Aorta (tissue), 5 donors: ENCODE results near the gene MRTFA. TPM values are rescaled to one million over a fixed set of nuclear protein-coding genes. Genes with fewer than 3 reads are reported as not detected.

Source experiments
- ATAC-seq: fragments of 200-7000 bp; cut with Tn5 transposase; one replicate; pipeline ENCODE4 v1.9.1; 2022; ENCODE audit warnings: moderate library complexity; ENCODE audit not compliant: low FRiP score
- DNase-seq, 2 donors: peaks; one replicate each; pipeline ENCODE4 v3.0.0-alpha.2; 2020
- H3K27ac ChIP-seq, 2 donors: one replicate each; pipeline ENCODE4 v1.5.1; 2013; ENCODE audit warnings: low read length in 2 of 2, mild to moderate bottlenecking in 2 of 2, moderate library complexity in 2 of 2, control low read depth in 1 of 2, inconsistent platforms in 1 of 2, low read depth in 1 of 2
- H3K27me3 ChIP-seq, 2 donors: one replicate each; pipeline ENCODE4 v1.6.1; 2013; ENCODE audit warnings: control low read depth in 1 of 2, low read length in 1 of 2, mild to moderate bottlenecking in 1 of 2, moderate library complexity in 1 of 2; ENCODE audit not compliant: insufficient read depth in 2 of 2, control insufficient read depth in 1 of 2
- H3K36me3 ChIP-seq, 2 donors: one replicate each; pipeline ENCODE4 v1.6.1; 2013; ENCODE audit warnings: control low read depth in 1 of 2, low read length in 1 of 2, mild to moderate bottlenecking in 1 of 2; ENCODE audit not compliant: insufficient read depth in 2 of 2, control insufficient read depth in 1 of 2
- H3K4me1 ChIP-seq, 2 donors: one replicate each; pipeline ENCODE4 v1.6.1; 2013; ENCODE audit warnings: low read length in 2 of 2, control low read depth in 1 of 2, mild to moderate bottlenecking in 1 of 2, moderate library complexity in 1 of 2; ENCODE audit not compliant: insufficient read depth in 2 of 2, control insufficient read depth in 1 of 2
- H3K4me3 ChIP-seq, 2 donors: one replicate each; pipeline ENCODE4 v1.5.1; 2013; ENCODE audit warnings: low read length in 2 of 2, control low read depth in 1 of 2, mild to moderate bottlenecking in 1 of 2
- H3K9me3 ChIP-seq: one replicate; pipeline ENCODE4 v1.6.1; 2013; ENCODE audit warnings: mild to moderate bottlenecking, low read length; ENCODE audit not compliant: control insufficient read depth
- WGBS, 2 donors: extraction: QIAGEN DNeasy Blood & Tissue Kit; methylation state at CpG; one replicate each; pipeline ENCODE4 v1.1.7; 2013; 5-methylcytosine and 5-hydroxymethylcytosine counted together
- intact Hi-C, 2 donors: fragments of 100-400 bp; cut with DNase I; formaldehyde crosslinking; loops; one replicate each; pipeline versions ENCODE4 v1.14.2 to v1.15.0; 2022
- polyA plus RNA-seq, 2 donors: library from polyadenylated mRNA; stranded (reverse); fragments of 200-250 nt; gene quantifications; one replicate each; pipeline ENCODE4 v1.2.3, GENCODE V29; 2013
- total RNA-seq, 2 donors: library from RNA; stranded (reverse); fragmentation: NEBNext Ultra II Directional; extraction: Animal tissue kit (Norgen Biotek cat#: 25700); gene quantifications; one replicate each; pipeline ENCODE4 v1.2.1, GENCODE V29; 2021
- donor health status: healthy with polysubstance abuse.
- donor health status: Bipolar disorder and iron deficiency.
- donor health status: DM: no; HTN: no; CAD: no.
- donor health status: DM: no; HTN: no; CAD: no.
- donor health status: DM: yes; HTN: yes; CAD: no.

Gene MRTFA
- total and polyA plus RNA-seq, 4 donors, result 12.9 to 77.4 (median 51.9) TPM

DNA sequence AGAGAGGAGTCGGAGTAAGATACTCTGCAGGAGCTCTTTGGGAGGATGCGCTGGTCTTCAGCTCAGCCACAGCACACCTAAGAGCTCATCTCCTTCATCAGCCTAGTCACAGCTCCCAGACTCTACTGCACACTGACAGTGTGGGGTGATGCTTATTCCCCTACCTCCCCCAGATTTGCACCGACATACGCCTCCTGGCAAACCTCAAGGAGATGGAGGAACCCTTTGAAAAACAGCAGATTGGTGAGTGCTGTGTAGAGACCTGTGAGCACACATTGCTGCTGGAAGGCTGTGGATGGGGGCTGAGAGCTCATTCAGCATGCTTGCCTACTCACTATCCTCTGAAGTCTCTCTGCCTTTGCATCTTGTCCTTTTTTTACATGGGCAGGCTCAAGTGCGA, 275.4 kb downstream of the MRTFA start:
- Histone ChIP-seq H3K9me3 (no peaks in the 10 kb centered on the region), H3K4me1 (no peaks in the 10 kb centered on the region), H3K36me3 (peaks cover 4 to 22% of the 10 kb centered on the region in 2 donors), H3K4me3 (no peak overlapping the region), H3K27me3 (no peaks in the 10 kb centered on the region), H3K27ac (no peak overlapping the region)
- ATAC-seq (no peak), DNase-seq (no peak)
- 96 to 98% methylated on average over 5 of the region's 5 CpGs for whole genome bisulfite sequencing, 2 donors
- intact Hi-C loops, result loop anchor here in 1 of 2 donors (10.0 kb wide), 1 partner anchor 284 kb away; no protein-coding TSS in a partner anchor

Other genes with a start within 250 kb of the MRTFA start
- 1 to 10 TPM in 1 of 2 donors, not detected in 1; 1.6 TPM for gene MCHR1, start 42.8 kb upstream of the MRTFA start, total RNA-seq
- not detected for gene MCHR1, start 42.8 kb upstream of the MRTFA start, polyA plus RNA-seq
- 10 to 100 TPM; 12.6 to 14.2 TPM for gene SLC25A17, start 182.6 kb upstream of the MRTFA start, total RNA-seq
- 10 to 100 TPM in 1 of 2 donors, 1 to 10 TPM in 1; 6.0 to 15.2 TPM for gene SLC25A17, start 182.6 kb upstream of the MRTFA start, polyA plus RNA-seq
- 100 to 1,000 TPM; 172 to 182 TPM for gene ST13, start 219.9 kb upstream of the MRTFA start, total RNA-seq
- gene ST13, start 219.9 kb upstream of the MRTFA start, polyA plus RNA-seq, result 100 to 1,000 TPM; 117 to 177 TPM
- gene XPNPEP3, start 220.4 kb upstream of the MRTFA start, total RNA-seq, result 10 to 100 TPM in 1 of 2 donors, 1 to 10 TPM in 1; 9.4 to 14.9 TPM
- gene XPNPEP3, start 220.4 kb upstream of the MRTFA start, polyA plus RNA-seq, result 1 to 10 TPM in 1 of 2 donors, under 1 TPM in 1; 0.38 to 4.8 TPM
- not detected for gene DNAJB7, start 225.4 kb upstream of the MRTFA start, total RNA-seq
- not detected for gene DNAJB7, start 225.4 kb upstream of the MRTFA start, polyA plus RNA-seq